ENCODE data around the gene RNF123.
"Not testable (repeated sequence)": the region's sequence is repeated elsewhere in the genome, so short reads cannot be mapped to it uniquely, and the experiment has no call there.

- not testable (repeated sequence) for TF ChIP-seq CTCF (IDR thresholded peaks at IDR 0.05); EZH2 (IDR thresholded peaks at IDR 0.05; ENCODE audit: borderline replicate concordance, insufficient read depth, low read depth, low read length, poor library complexity, severe bottlenecking)
Measured at GRCh38 chr3:49691481-49691880, 2.1 kb downstream of the RNF123 start.
